ENCODE measurements around the gene TFPI2.
A peak's percentile ranks its signal among the peaks of the same experiment; 100 is the strongest.

The TFPI2 gene

DNA sequence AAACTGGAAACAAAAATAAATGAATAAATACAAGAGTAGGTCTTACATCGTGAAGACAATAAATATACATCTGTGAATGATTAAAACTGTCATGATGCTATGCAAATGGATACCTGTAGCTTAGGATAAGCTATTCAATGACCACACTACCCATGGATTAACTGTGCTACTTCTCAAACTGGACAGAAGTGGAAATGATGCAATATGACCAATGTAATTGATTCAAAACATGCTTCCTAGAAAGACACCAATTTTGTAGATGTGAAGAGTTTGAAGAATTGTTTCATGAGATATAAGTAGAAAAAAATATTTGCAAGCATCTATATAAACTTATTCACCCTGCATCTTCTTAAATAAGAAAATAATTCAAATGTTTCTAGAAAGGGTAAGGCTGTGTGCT is 36.1 kb downstream of the TFPI2 start:
- DNase-seq: no peak

DNA sequence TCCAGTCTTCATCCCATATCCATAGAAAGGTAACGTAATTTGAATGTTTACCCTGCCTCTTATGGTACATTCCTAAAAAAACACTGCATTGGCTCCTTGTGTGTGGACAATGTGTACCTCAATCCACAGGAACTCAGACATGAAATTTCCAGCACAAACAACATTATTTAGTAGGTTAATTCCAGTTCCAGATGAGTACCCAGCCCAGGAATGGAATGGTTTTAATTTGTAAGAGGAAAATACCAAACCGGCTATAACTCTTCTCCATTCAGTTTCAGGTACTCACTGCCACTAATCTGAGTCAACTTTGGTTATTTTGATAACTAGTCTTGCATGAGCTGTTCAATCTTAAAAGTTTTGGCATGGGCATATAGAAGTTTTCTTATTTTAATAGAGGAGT is 39.0 kb downstream of the TFPI2 start:
- peak; percentile 40 for DNase-seq

DNA sequence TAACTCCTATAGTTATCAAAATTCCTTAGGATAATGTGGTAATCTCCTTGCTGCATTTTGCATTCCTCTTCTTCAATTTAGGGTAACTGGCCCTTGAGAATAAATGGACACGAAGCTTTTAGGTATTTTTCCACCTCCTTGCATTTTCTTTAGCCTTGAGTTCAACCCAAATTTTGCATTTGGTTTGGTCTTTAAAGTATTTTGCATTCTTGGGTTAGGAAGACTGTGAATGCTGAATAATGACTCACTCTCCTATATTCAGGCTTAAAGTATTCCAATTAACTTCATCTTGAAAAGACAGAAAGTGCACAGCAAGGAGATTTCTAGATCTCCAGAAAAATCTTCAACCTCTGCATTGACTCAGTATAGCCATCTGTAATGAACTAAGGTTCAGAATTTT is 47.3 kb downstream of the TFPI2 start:
- DNase-seq: peak; percentile 88

DNA sequence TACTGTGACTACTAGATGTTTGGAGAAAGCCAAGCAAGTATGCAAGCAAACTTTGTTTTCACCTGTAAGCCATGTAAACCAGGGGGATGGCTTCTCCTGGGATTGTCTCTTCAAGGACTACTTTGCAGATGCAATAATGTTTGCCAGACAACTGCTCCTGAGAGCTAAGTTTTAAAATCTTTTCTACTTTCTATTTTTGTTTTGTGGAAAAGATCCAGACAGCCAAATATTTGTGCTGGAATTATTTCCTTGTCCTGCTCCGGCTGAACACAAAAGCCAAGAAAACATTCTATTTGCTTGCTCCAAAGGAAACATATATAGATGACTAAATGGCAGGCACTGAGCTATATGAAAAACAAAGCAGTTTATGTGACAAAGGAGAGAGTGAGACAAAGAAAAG is 51.6 kb downstream of the TFPI2 start:
- no peak for DNase-seq

DNA sequence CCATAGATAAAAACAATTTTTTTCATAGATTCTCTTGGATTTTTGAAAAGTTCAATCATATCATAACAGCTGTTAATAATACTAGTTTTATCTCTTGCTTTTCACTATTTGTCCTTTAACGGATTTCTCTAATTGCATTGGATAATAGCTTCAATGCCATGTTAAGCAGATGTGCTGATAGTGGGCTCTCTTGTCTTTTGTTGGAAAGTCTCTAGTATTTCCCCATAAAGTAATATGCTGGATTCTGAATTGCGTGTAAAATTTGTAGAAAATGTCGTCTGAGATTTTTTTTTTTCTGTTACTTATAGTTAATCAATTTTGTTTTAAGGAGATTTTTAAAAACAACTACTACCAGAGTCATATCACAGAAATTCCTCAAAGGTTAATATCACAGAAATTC is 53.3 kb downstream of the TFPI2 start:
- no peak for DNase-seq

DNA sequence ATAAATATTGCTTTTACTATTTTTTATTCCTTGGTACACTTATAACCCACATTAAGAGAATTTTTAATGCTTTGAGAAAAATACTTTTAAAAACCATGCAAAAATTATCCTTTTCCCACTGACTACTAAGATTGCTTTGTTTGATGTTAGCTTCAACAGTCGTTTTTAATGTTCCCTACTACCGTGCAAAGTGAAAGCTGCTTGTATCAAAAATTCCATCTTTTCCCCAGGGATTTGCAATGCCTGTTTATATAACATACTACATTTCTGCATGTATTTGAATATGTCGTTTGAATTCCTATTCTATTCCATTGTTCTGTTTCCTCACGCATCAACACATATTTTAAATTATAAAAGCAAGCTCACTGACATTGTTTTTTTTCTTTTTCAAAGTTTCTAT is 54.4 kb downstream of the TFPI2 start:
- DNase-seq: peak; percentile 76

DNA sequence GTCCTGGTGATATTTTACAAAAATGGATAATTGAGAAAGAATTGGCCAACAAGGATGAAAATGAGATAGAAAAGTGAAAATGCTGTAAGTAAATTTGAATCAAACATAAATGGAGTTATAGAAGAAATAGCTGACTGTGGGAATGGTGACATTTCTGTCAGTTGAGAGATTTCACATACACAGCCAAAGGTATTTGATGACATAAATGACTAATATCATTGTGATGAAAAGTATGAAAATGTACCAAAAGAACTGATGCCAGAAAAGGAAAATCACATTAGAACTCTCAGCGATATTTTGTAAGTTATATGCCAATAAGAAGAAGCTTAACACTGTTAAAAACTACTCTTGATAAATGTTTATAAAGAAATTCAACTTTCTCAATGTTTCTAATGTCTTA is 54.9 kb downstream of the TFPI2 start:
- DNase-seq: peak; percentile 60
